Fibroblast of lung (primary cell): ENCODE results near the gene PCSK5.

Experiments
- EZH2 ChIP-seq: IDR thresholded peaks from 2 replicates; pipeline ENCODE4 v1.5.1; 2012; ENCODE audit warnings: low read length, control low read depth, mild to moderate bottlenecking; ENCODE audit errors: missing control alignments
- TF ChIP-seq, protein P1 (sequence below), 2 donors: IDR thresholded peaks in 1 of 2; conservative IDR thresholded peaks in 1 of 2; 1 replicate in 1 of 2; 2 replicates in 1 of 2; pipeline ENCODE4 v1.5.1; 2011 to 2012; ENCODE audit warnings: low read length in 2 of 2, control low read depth in 1 of 2, inconsistent platforms in 1 of 2, low read depth in 1 of 2, mild to moderate bottlenecking in 1 of 2

DNA sequence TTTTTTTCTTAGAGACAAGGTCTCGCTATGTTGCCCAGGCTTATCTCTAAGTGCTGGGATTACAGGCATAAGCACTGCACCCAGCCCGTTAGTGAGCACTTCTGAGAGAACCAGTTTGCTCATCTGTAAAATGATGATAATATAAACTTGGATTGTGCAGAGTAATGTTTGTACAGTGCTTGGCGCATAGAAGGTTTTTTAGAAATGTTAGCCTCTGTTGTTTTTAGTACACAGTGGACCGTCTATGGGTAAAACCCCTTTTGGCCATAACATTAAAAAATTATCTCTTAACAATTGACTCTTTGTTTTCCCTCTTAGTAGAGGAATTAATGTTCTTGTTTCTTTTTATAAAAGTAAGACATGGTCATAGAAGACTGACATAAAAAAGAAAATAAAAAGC is 202.1 kb downstream of the PCSK5 start:
- TF ChIP-seq, protein P1, sequence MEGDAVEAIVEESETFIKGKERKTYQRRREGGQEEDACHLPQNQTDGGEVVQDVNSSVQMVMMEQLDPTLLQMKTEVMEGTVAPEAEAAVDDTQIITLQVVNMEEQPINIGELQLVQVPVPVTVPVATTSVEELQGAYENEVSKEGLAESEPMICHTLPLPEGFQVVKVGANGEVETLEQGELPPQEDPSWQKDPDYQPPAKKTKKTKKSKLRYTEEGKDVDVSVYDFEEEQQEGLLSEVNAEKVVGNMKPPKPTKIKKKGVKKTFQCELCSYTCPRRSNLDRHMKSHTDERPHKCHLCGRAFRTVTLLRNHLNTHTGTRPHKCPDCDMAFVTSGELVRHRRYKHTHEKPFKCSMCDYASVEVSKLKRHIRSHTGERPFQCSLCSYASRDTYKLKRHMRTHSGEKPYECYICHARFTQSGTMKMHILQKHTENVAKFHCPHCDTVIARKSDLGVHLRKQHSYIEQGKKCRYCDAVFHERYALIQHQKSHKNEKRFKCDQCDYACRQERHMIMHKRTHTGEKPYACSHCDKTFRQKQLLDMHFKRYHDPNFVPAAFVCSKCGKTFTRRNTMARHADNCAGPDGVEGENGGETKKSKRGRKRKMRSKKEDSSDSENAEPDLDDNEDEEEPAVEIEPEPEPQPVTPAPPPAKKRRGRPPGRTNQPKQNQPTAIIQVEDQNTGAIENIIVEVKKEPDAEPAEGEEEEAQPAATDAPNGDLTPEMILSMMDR (conservative IDR thresholded peaks at IDR 0.05 in 1 of 2, IDR thresholded peaks at IDR 0.05 in 1 of 2; ENCODE audit: low read depth in 1 of 2, low read length in 2 of 2): no peak
- TF ChIP-seq EZH2: no peak
